ENCODE measurements around the gene RPN2. TPM values are rescaled to one million over a fixed set of nuclear protein-coding genes. Genes with fewer than 3 reads are reported as not detected.

Gene RPN2
- total RNA-seq, 2 donors from 2014 or later = 154 to 269 TPM

DNA sequence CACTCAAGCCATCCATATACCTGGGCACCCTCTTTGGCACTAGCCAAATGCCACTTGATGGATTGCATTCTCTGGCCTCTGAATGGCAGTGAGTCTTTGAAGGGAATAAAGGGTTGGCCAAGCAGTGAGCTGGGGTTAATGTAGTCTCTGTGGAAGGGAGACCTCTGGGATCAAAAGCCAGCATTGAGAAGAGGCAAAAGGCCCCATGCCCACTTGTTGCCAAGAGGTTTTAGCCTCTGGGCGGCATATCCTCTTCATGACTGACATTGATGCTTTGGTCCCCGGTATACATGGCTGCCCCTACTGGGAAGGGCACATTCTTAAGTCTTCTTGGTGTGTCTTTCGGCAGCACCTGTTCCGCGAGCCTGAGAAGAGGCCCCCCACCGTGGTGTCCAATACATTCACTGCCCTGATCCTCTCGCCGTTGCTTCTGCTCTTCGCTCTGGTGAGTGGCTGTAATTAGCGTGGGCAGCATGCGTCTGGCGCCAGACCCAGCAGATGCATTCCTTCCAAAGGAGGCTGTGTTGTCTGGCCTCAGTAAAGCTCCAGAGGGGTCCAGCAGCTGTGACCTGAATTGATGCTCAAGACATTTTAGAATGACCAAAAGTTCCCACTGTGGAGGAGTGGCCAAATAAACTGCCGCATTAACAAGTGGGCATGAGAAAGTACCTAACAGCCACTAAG is 53.0 kb downstream of the RPN2 start:
- intact Hi-C loops (cut with DNase I) = no loop called here
- DNase-seq = no peak
- Histone ChIP-seq H3K36me3 (peaks cover 29% of the 10 kb centered on the region), H3K9me3 (no peaks in the 10 kb centered on the region), H3K27ac (no peak overlapping the region), H3K9ac (ENCODE audit: low read depth in 2 of 2, low read length in 2 of 2) (no peak overlapping the region), H3K4me3 (no peak overlapping the region), H3K4me1 (no peaks in the 10 kb centered on the region), H3K27me3 (no peaks in the 10 kb centered on the region)
- TF ChIP-seq, protein P1, sequence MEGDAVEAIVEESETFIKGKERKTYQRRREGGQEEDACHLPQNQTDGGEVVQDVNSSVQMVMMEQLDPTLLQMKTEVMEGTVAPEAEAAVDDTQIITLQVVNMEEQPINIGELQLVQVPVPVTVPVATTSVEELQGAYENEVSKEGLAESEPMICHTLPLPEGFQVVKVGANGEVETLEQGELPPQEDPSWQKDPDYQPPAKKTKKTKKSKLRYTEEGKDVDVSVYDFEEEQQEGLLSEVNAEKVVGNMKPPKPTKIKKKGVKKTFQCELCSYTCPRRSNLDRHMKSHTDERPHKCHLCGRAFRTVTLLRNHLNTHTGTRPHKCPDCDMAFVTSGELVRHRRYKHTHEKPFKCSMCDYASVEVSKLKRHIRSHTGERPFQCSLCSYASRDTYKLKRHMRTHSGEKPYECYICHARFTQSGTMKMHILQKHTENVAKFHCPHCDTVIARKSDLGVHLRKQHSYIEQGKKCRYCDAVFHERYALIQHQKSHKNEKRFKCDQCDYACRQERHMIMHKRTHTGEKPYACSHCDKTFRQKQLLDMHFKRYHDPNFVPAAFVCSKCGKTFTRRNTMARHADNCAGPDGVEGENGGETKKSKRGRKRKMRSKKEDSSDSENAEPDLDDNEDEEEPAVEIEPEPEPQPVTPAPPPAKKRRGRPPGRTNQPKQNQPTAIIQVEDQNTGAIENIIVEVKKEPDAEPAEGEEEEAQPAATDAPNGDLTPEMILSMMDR (IDR thresholded peaks at IDR 0.05) = no peak

GRCh38 chr20:37233548-37234253 is 54.6 kb downstream of the RPN2 start:
- H3K4me1 ChIP-seq = no peaks in the 10 kb centered on the region
- peaks cover 29% of the 10 kb centered on the region for H3K36me3 ChIP-seq
- TF ChIP-seq, protein P1 (IDR thresholded peaks at IDR 0.05) = no peak
- no peak for DNase-seq
- no peak overlapping the region for H3K27ac ChIP-seq
- intact Hi-C loops (cut with DNase I) = no loop called here
- H3K9ac ChIP-seq (ENCODE audit: low read depth in 2 of 2, low read length in 2 of 2) = no peak overlapping the region
- H3K4me3 ChIP-seq = no peak overlapping the region
- H3K27me3 ChIP-seq = no peaks in the 10 kb centered on the region
- no peaks in the 10 kb centered on the region for H3K9me3 ChIP-seq

- Histone ChIP-seq H3K27me3 (no peaks in the 10 kb centered on the region), H3K4me1 (no peaks in the 10 kb centered on the region), H3K36me3 (peaks cover 29% of the 10 kb centered on the region), H3K4me3 (no peak overlapping the region), H3K9me3 (no peaks in the 10 kb centered on the region), H3K27ac (no peak overlapping the region), H3K9ac (ENCODE audit: low read depth in 2 of 2, low read length in 2 of 2) (no peak overlapping the region)
- TF ChIP-seq, protein P1 (IDR thresholded peaks at IDR 0.05) = no peak
- intact Hi-C loops (cut with DNase I) = no loop called here
- no peak for DNase-seq
Observed at GRCh38 chr20:37234254-37234581, 55.1 kb downstream of the RPN2 start.

- Histone ChIP-seq H3K4me1 (no peaks in the 10 kb centered on the region), H3K27ac (no peak overlapping the region), H3K9me3 (no peaks in the 10 kb centered on the region), H3K36me3 (peaks cover 29% of the 10 kb centered on the region), H3K4me3 (no peak overlapping the region), H3K27me3 (no peaks in the 10 kb centered on the region), H3K9ac (ENCODE audit: low read depth in 2 of 2, low read length in 2 of 2) (no peak overlapping the region)
- intact Hi-C loops (cut with DNase I) = no loop called here
- no peak for DNase-seq
- TF ChIP-seq, protein P1 (IDR thresholded peaks at IDR 0.05) = no peak
Observed at GRCh38 chr20:37235065-37235464, 55.9 kb downstream of the RPN2 start.

DNA sequence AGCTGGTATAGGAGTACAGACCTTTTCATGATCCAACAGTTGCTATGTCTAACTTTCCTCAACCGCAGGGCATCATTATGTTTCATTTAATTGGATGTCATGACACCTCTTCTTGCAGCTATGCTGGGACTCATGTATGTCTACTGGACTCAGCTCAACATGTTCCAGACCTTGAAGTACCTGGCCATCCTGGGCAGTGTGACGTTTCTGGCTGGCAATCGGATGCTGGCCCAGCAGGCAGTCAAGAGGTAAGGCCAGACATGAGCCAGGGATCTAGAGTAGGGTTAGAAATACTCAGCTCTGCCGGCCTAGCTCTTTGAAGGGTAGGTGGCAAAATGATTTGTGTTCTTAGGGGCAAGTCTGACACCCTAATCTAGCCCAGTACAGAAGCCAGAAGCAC is 57.3 kb downstream of the RPN2 start:
- Histone ChIP-seq H3K4me1 (no peaks in the 10 kb centered on the region), H3K9me3 (no peaks in the 10 kb centered on the region), H3K27me3 (no peaks in the 10 kb centered on the region), H3K4me3 (no peak overlapping the region), H3K9ac (ENCODE audit: low read depth in 2 of 2, low read length in 2 of 2) (no peak overlapping the region), H3K27ac (no peak overlapping the region), H3K36me3 (peaks cover 29% of the 10 kb centered on the region)
- TF ChIP-seq, protein P1 (IDR thresholded peaks at IDR 0.05) = no peak
- intact Hi-C loops (cut with DNase I) = no loop called here
- DNase-seq = no peak
